Measurements from ENCODE around the gene CACNA2D3. TPM values are rescaled to one million over a fixed set of nuclear protein-coding genes. Genes with fewer than 3 reads are reported as not detected.

Gene CACNA2D3
- polyA plus RNA-seq, 2 of the 4 experiments (the other 2 are of a cell fraction) = 0.04 to 0.05 TPM

GRCh38 chr3:54670201-54671000 is 548.0 kb downstream of the CACNA2D3 start:
- ATAC-seq = no peak
- 34% methylated on average over 7 of the region's 8 CpGs for WGBS (ENCODE audit: missing lambda C conversion rate)
- no peak for TF ChIP-seq NR3C1 (IDR thresholded peaks at IDR 0.05)
- TF ChIP-seq, protein P1, sequence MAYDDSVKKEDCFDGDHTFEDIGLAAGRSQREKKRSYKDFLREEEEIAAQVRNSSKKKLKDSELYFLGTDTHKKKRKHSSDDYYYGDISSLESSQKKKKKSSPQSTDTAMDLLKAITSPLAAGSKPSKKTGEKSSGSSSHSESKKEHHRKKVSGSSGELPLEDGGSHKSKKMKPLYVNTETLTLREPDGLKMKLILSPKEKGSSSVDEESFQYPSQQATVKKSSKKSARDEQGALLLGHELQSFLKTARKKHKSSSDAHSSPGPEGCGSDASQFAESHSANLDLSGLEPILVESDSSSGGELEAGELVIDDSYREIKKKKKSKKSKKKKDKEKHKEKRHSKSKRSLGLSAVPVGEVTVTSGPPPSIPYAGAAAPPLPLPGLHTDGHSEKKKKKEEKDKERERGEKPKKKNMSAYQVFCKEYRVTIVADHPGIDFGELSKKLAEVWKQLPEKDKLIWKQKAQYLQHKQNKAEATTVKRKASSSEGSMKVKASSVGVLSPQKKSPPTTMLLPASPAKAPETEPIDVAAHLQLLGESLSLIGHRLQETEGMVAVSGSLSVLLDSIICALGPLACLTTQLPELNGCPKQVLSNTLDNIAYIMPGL (CRISPR knock-in tag; IDR thresholded peaks at IDR 0.05; ENCODE audit: borderline replicate concordance) = no peak
- no peak for TF ChIP-seq CHD2 (IDR thresholded peaks at IDR 0.05; ENCODE audit: low read length, partially characterized antibody)
- no peak for TF ChIP-seq MAFK (IDR thresholded peaks at IDR 0.05; ENCODE audit: partially characterized antibody)
- TF ChIP-seq FOSB (CRISPR knock-in tag; IDR thresholded peaks at IDR 0.05) = no peak
- TF ChIP-seq ZSCAN20 (CRISPR knock-in tag; IDR thresholded peaks at IDR 0.05) = no peak
- TF ChIP-seq, protein P2, sequence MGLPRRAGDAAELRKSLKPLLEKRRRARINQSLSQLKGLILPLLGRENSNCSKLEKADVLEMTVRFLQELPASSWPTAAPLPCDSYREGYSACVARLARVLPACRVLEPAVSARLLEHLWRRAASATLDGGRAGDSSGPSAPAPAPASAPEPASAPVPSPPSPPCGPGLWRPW (IDR thresholded peaks at IDR 0.05) = no peak
- FAIRE-seq = no peak
- Histone ChIP-seq H3K27ac (no peak overlapping the region), H3K9me3 (no peaks in the 10 kb centered on the region), H3K4me1 (no peaks in the 10 kb centered on the region), H3K4me3 (no peak overlapping the region), H3K4me2 (no peak overlapping the region)
- no peak for DNase-seq (ENCODE audit: low read depth in 1 of 2, low spot score in 1 of 2)
- ChIA-PET POLR2A (no interaction called here), CTCF (no interaction called here)

GRCh38 chr3:54671511-54671910 is 549.2 kb downstream of the CACNA2D3 start:
- no peak for DNase-seq (ENCODE audit: low read depth in 1 of 2, low spot score in 1 of 2)
- Histone ChIP-seq H3K9me3 (no peaks in the 10 kb centered on the region), H3K4me1 (no peaks in the 10 kb centered on the region), H3K4me2 (no peak overlapping the region), H3K4me3 (no peak overlapping the region), H3K27ac (no peak overlapping the region)
- CTCF ChIA-PET = no interaction called here
- 0% methylated on average over 2 of the region's 2 CpGs for WGBS (ENCODE audit: missing lambda C conversion rate)
- TF ChIP-seq FOSB (CRISPR knock-in tag; IDR thresholded peaks at IDR 0.05) = no peak
- TF ChIP-seq KDM5A (IDR thresholded peaks at IDR 0.05) = no peak
- no peak for TF ChIP-seq HOXB5 (CRISPR knock-in tag; IDR thresholded peaks at IDR 0.05)
- no peak for ATAC-seq
- POLR2A ChIA-PET = no interaction called here
- no peak for FAIRE-seq

- CTCF ChIA-PET = no interaction called here
- Histone ChIP-seq H3K4me3 (no peak overlapping the region), H3K9me3 (no peaks in the 10 kb centered on the region), H3K4me2 (no peak overlapping the region), H3K27ac (no peak overlapping the region), H3K4me1 (no peaks in the 10 kb centered on the region)
- WGBS (ENCODE audit: missing lambda C conversion rate) = 0% methylated on average over 5 of the region's 5 CpGs
- POLR2A ChIA-PET = no interaction called here
- FAIRE-seq (no peak), DNase-seq (ENCODE audit: low read depth in 1 of 2, low spot score in 1 of 2) (no peak), ATAC-seq (no peak)
- TF ChIP-seq KDM1A (IDR thresholded peaks at IDR 0.05; ENCODE audit: low read depth) (no peak), EHF (CRISPR knock-in tag; IDR thresholded peaks at IDR 0.05) (no peak), RAD21 (conservative IDR thresholded peaks at IDR 0.05 in 1 of 2, IDR thresholded peaks at IDR 0.05 in 1 of 2) (no peak), NFE2L2 (conservative IDR thresholded peaks at IDR 0.05; ENCODE audit: low read length) (no peak), JUNB (IDR thresholded peaks at IDR 0.05) (no peak), NR3C1 (IDR thresholded peaks at IDR 0.05) (no peak)
- TF ChIP-seq, protein P1 (CRISPR knock-in tag; IDR thresholded peaks at IDR 0.05; ENCODE audit: borderline replicate concordance) = no peak
These were observed 553.7 kb downstream of the CACNA2D3 start for GRCh38 chr3:54676087-54676486.

GRCh38 chr3:54681706-54682105 is 559.4 kb downstream of the CACNA2D3 start:
- Histone ChIP-seq H3K27ac (no peak overlapping the region), H3K9me3 (no peaks in the 10 kb centered on the region), H3K4me1 (no peaks in the 10 kb centered on the region), H3K4me3 (no peak overlapping the region), H3K4me2 (no peak overlapping the region)
- ATAC-seq (no peak), FAIRE-seq (no peak), DNase-seq (ENCODE audit: low read depth in 1 of 2, low spot score in 1 of 2) (no peak)
- POLR2A ChIA-PET = no interaction called here
- 20% methylated on average over 6 of the region's 6 CpGs for WGBS (ENCODE audit: missing lambda C conversion rate)
- CTCF ChIA-PET = no interaction called here
- no peak for TF ChIP-seq CBX8 (IDR thresholded peaks at IDR 0.05)
- no peak for TF ChIP-seq RNF2 (IDR thresholded peaks at IDR 0.05; ENCODE audit: borderline replicate concordance, low read depth)
- TF ChIP-seq SMC3 (IDR thresholded peaks at IDR 0.05) = no peak
- no peak for TF ChIP-seq CBX2 (IDR thresholded peaks at IDR 0.05; ENCODE audit: borderline replicate concordance, low read depth)
- TF ChIP-seq ATOH8 (CRISPR knock-in tag; IDR thresholded peaks at IDR 0.05; ENCODE audit: low read depth) = no peak
- no peak for TF ChIP-seq POLR2A (IDR thresholded peaks at IDR 0.05; ENCODE audit: low read length)
- TF ChIP-seq JUNB (IDR thresholded peaks at IDR 0.05) = no peak
- no peak for TF ChIP-seq BHLHE40 (IDR thresholded peaks at IDR 0.05; ENCODE audit: low read depth, low read length)
- no peak for TF ChIP-seq FOSB (CRISPR knock-in tag; IDR thresholded peaks at IDR 0.05)
- TF ChIP-seq USF2 (IDR thresholded peaks at IDR 0.05) = no peak

Measured in A549 (cell line).